HUES6 (cell line): ENCODE results near the gene ENAH.

ENCODE experiments used
- H3K27ac ChIP-seq: 2 replicates; pipeline ENCODE4 v1.7.0; 2013; ENCODE audit warnings: low read depth, mild to moderate bottlenecking, low read length, inconsistent platforms
- H3K27me3 ChIP-seq: 2 replicates; pipeline ENCODE4 v1.6.1; 2013; ENCODE audit warnings: low read length; ENCODE audit not compliant: control insufficient read depth, insufficient read depth
- H3K36me3 ChIP-seq: 2 replicates; pipeline ENCODE4 v1.6.1; 2013; ENCODE audit warnings: low read length; ENCODE audit not compliant: control insufficient read depth, insufficient read depth
- H3K4me1 ChIP-seq: 2 replicates; pipeline ENCODE4 v1.6.1; 2013; ENCODE audit warnings: low read length; ENCODE audit not compliant: control insufficient read depth, insufficient read depth
- H3K4me3 ChIP-seq: 2 replicates; pipeline ENCODE4 v1.5.1; 2013; ENCODE audit warnings: low read depth, low read length
- H3K9ac ChIP-seq: one replicate; pipeline ENCODE4 v1.6.1; 2013; ENCODE audit warnings: mild to moderate bottlenecking, low read length
- H3K9me3 ChIP-seq: 2 replicates; pipeline ENCODE4 v1.6.1; 2013; ENCODE audit warnings: low read depth, low read length; ENCODE audit not compliant: control insufficient read depth, insufficient read depth

ENAH gene

DNA sequence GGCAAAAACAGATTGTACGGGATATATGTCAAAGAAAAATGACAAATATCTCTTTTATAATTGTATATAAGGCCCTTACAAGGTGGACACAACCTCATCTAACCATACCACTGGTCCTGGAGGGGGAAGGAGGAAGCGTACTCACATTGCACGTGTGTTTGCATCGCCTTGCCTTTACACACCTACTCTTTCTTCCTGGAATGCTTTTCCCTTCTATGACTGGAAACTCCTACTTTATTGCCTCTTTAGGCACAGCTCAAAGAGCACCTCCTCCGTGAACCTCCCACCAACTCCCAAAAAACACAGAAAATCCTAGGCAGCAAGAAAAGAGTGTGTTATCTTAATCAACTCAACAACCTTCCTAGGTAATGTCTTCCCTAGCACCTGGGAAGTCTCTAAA is 125.3 kb downstream of the ENAH start:
- no peak overlapping the region for H3K27ac ChIP-seq
- peaks cover 32% of the 10 kb centered on the region for H3K36me3 ChIP-seq
- peaks cover 17% of the 10 kb centered on the region; the same call in 1 of the 2 replicates for H3K4me1 ChIP-seq
- H3K9me3 ChIP-seq = no peaks in the 10 kb centered on the region
- H3K4me3 ChIP-seq = no peak overlapping the region
- no peaks in the 10 kb centered on the region for H3K27me3 ChIP-seq
- H3K9ac ChIP-seq = no peak overlapping the region

DNA sequence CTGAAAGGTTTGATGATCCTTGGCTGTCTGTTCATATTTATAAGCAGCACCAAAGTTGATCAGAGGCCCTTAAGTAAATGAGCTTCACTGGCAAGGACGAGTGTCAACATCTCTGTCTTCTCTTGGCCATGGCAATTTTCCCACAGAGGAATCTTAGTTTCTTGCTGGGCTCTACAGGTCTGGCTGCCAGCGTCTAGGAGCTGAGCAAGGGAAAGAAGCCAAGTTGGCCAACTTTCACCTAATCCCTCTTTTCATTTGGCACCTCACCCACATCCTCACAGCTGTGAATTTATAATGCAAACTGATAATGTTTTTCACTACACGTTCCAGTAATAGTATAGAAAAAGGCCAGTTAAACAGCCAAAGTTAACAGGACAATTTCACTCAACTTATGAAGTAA is 126.0 kb downstream of the ENAH start:
- H3K4me3 ChIP-seq = no peak overlapping the region
- H3K4me1 ChIP-seq = peaks cover 17% of the 10 kb centered on the region; the same call in 1 of the 2 replicates
- no peaks in the 10 kb centered on the region for H3K9me3 ChIP-seq
- no peaks in the 10 kb centered on the region for H3K27me3 ChIP-seq
- no peak overlapping the region for H3K9ac ChIP-seq
- no peak overlapping the region for H3K27ac ChIP-seq
- peaks cover 32% of the 10 kb centered on the region for H3K36me3 ChIP-seq

DNA sequence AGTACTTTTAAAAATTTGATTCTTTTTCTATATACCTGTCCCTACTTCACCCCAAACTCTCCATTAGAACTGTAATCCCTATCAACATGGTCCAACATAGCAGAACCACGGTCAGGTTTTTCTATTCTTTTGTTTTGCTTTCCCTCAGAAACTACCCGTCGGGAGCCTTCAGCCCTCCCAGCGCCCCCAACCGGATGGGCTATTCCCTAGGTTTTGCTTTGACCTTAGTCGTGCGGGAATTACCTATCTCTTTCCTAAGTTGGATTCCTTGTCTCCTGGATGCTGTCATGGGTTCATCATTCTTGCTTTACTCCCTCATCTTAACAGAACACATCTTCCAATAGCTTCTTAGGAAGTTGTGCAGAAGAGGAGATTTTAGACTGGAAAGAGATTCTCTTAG is 127.5 kb downstream of the ENAH start:
- Histone ChIP-seq H3K4me1 (peaks cover 17% of the 10 kb centered on the region; the same call in 1 of the 2 replicates), H3K9me3 (no peaks in the 10 kb centered on the region), H3K9ac (no peak overlapping the region), H3K27me3 (no peaks in the 10 kb centered on the region), H3K27ac (no peak overlapping the region), H3K4me3 (no peak overlapping the region), H3K36me3 (peaks cover 30% of the 10 kb centered on the region)

DNA sequence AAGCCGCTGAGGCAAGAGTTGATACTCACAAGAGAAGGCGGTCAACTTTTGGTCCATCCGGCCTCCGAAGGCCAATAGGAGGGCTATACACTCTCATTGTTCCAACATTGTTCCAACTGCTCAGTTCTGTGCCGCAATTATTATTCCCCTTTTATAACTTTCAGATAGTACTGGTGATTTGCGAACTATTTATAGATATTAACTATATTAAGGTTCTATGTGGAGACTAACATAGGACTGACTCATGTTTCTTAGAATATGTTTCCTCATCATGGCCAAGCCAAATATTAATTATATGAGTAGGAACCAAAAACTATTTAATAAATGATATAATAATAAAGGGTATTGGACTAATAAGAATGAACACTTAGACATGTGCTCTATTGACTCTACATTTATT is 128.4 kb downstream of the ENAH start:
- Histone ChIP-seq H3K9ac (no peak overlapping the region), H3K4me1 (peaks cover 18% of the 10 kb centered on the region; the same call in 1 of the 2 replicates), H3K4me3 (no peak overlapping the region), H3K36me3 (peaks cover 23% of the 10 kb centered on the region), H3K27ac (no peak overlapping the region), H3K27me3 (no peaks in the 10 kb centered on the region), H3K9me3 (no peaks in the 10 kb centered on the region)

DNA sequence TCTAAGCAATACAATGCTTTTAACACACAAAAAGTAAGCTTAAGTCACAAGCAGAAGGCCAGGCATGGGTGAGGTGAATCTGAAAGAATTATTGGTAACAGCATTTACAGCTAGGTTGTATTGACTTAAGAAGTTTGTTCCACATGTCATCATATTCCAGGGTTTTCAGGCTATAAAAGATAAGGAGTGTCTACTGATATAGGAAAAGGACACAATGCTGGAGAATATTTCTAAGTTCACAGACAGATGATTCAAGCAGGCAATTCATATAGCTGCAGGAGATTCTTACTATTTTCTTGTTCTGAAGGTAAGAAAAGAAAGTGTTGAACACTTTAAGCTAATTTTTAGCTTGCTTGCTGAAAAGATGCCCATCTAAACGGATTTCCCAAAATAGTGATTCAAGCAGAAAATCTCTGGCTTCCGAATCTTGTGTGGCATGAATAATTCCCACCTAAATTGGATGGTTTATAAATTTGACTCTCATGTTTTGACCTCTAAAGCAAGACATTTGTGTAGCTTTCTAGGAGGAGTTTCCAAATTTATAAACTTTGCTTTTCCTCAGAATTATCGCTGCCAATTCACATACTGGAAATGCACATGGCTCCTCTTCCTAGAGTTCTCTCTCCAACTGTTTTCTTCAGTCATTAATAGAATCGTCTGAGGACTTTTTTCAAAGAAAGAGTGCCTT is 129.5 kb downstream of the ENAH start:
- Histone ChIP-seq H3K4me1 (peaks cover 20% of the 10 kb centered on the region; the same call in 1 of the 2 replicates), H3K27ac (peak overlapping the region; percentile 23; the same call in 1 of the 2 replicates), H3K36me3 (peaks cover 19% of the 10 kb centered on the region), H3K4me3 (no peak overlapping the region), H3K9me3 (no peaks in the 10 kb centered on the region), H3K27me3 (no peaks in the 10 kb centered on the region), H3K9ac (no peak overlapping the region)

DNA sequence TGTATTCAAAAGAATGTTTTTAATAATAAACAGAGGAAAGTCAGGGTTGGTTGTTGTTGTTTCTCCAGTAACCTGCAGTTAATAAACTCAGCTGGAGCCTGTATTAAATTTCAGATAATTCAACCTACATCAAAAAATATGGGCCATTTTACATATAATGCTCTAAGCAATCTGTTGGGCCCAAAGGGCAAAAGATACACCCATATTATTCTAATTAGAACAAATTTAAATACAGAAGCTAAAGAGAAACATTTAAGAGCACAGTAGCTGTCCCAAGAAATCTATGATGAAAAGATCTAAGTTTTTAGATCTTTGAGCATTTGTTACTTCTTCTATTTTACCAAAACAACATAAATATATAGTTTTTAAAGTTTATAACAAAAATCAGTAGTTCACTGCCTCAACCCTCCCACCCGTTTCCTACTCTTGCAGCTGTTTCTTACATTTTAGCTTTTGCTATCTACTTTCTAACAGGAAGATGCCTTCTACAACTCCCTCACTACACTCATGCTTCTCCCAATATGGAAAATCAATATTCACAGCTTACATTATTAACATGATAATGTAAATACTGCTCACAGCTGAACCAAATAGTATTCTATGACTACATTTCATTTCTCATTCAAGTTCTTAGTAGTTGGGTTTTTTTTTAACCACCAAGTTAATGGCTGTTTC is 130.2 kb downstream of the ENAH start:
- Histone ChIP-seq H3K27ac (no peak overlapping the region), H3K9ac (no peak overlapping the region), H3K4me3 (no peak overlapping the region), H3K36me3 (peaks cover 22% of the 10 kb centered on the region), H3K4me1 (peaks cover 18% of the 10 kb centered on the region; the same call in 1 of the 2 replicates), H3K9me3 (no peaks in the 10 kb centered on the region), H3K27me3 (no peaks in the 10 kb centered on the region)

DNA sequence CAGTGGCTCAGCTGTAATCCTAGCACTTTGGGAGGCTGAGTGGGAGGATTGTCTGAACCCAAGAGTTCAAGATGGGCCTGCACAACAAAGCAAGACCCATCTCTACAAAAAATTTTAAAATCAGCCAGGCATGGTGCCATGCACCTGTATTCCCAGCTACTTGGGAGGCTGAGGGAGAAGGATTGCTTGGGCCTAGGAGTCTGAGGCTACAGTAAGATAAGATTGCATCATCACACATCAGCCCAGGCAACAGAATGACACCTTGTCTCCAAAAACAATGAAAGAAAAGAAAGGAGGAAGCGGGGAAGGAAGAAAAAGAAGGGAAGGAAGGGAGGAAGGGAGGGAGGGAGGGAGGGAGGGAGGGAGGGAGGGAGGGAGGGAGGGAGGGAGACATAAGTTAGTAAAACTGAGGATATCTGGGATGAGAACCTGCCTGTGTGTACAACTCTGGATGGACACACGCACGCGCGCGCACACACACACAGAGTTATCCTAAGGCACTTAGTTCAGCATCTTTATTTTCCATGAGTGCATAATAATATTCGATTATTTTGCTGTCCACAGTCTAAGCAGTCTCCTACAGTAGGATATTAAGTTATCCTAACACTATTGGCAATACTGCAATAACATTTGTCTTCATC is 132.2 kb downstream of the ENAH start:
- H3K4me3 ChIP-seq = no peak overlapping the region
- peaks cover 24% of the 10 kb centered on the region for H3K4me1 ChIP-seq
- no peaks in the 10 kb centered on the region for H3K27me3 ChIP-seq
- H3K9ac ChIP-seq = no peak overlapping the region
- H3K27ac ChIP-seq = peak overlapping the region; percentile 56
- peaks cover 29% of the 10 kb centered on the region for H3K36me3 ChIP-seq
- no peaks in the 10 kb centered on the region for H3K9me3 ChIP-seq

DNA sequence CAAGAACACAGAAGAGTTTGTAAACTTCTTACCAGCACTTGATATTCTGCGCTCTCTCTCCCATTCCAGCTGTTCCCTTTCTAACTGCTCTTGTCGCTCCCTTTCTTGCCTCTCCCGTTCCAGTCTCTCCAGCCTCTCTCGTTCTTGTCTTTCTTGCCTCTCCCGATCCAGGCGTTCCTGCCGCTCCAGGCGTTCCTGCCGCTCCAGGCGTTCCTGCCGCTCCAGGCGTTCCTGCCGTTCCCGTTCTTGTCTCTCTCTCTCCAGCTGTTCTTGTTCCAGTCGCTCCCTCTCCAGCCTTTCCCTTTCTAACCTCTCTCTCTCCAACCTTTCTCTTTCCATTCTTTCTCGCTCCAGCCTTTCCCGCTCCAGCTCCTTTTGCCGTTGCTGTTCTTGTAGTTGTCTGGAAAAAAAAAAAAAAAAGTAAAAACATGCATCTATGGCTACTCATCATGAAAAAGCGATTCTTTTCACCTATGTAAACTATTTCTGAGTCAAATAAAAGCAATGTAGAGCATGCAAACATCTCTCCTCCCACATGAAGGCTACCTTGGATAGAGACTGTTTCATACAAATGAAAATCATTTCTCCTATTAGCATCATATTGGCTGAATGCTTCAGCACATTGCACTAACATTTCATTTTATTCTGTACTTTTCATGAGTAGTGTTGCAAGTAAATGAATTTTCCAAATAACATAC is 133.6 kb downstream of the ENAH start:
- Histone ChIP-seq H3K4me3 (peak overlapping the region; percentile 27; the same call in 1 of the 2 replicates), H3K9ac (no peak overlapping the region), H3K9me3 (no peaks in the 10 kb centered on the region), H3K27me3 (no peaks in the 10 kb centered on the region), H3K4me1 (peaks cover 31% of the 10 kb centered on the region), H3K36me3 (peaks cover 29% of the 10 kb centered on the region), H3K27ac (no peak overlapping the region; the same call in 1 of the 2 replicates)

DNA sequence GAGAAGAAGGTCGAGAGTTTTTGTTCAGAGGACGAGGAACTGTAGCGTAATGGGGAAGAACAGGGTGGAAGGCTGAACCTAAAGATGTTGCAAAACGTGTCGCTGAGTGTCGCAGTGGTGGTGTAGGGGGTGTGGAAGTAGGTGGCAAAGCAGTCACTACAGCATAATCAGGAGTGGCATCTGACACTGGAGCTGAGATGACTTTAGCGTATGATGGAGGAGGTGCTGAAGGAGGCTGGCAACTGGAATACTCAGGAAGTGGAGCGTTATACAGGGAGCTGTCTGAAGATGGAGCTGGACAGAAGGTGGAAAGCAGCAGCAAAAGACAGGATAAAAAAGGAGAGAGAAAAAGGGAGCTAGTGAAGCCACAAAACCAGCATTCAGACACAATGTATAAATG is 135.2 kb downstream of the ENAH start:
- peaks cover 26% of the 10 kb centered on the region for H3K4me1 ChIP-seq
- H3K4me3 ChIP-seq = no peak overlapping the region
- H3K27ac ChIP-seq = no peak overlapping the region
- peaks cover 29% of the 10 kb centered on the region for H3K36me3 ChIP-seq
- no peak overlapping the region for H3K9ac ChIP-seq
- no peaks in the 10 kb centered on the region for H3K9me3 ChIP-seq
- no peaks in the 10 kb centered on the region for H3K27me3 ChIP-seq

DNA sequence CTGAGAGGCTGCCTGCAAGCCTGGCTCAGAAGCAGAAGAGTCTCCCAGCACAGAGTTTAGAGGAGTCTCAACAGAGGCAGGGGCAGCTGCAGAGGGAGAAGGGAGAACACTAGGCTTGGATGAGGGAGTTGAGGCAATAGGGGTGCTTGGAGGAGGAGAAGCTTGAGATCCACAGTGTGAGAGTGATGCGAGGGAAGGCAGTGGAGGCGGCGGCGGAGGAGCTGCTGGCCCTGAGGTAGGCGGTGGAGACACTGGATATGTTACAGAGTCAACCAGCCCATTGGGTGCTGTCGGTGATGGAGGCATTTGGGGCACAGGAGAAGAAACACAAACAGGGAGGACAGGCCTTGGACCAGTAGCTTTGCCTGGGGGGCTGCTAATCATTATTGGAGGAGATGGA is 135.7 kb downstream of the ENAH start:
- no peak overlapping the region for H3K4me3 ChIP-seq
- H3K36me3 ChIP-seq = peaks cover 34% of the 10 kb centered on the region

More for the DNA sequence above, 135.7 kb downstream of the ENAH start:
- Histone ChIP-seq H3K27me3 (no peaks in the 10 kb centered on the region), H3K4me1 (peaks cover 26% of the 10 kb centered on the region), H3K9me3 (no peaks in the 10 kb centered on the region), H3K27ac (no peak overlapping the region), H3K9ac (peak overlapping the region; percentile 36)
